Suprapubic skin (tissue), 4 donors: ENCODE data around the gene MYBPHL.

ENCODE experiments used
- CTCF ChIP-seq, 2 donors: fragments of 200-600 bp in 1 of 2; fragments of 450-650 bp in 1 of 2; sonication (generic) in 1 of 2; IDR thresholded peaks; one replicate each; pipeline ENCODE4 v1.5.1; 2016 to 2019; ENCODE audit warnings: antibody characterized with exemption in 2 of 2, mild to moderate bottlenecking in 1 of 2, moderate library complexity in 1 of 2
- EP300 ChIP-seq: sonication (generic); formaldehyde crosslinking; IDR thresholded peaks from one replicate; pipeline ENCODE4 v1.6.1; 2017; ENCODE audit warnings: antibody characterized with exemption
- POLR2A ChIP-seq, 2 donors: fragments of 450-650 bp; IDR thresholded peaks; one replicate each; pipeline ENCODE4 v1.6.1; 2017; ENCODE audit warnings: antibody characterized with exemption in 2 of 2, mild to moderate bottlenecking in 2 of 2, moderate library complexity in 2 of 2
- POLR2AphosphoS5 ChIP-seq, 3 donors: sonication (generic); formaldehyde crosslinking; IDR thresholded peaks; one replicate each; pipeline ENCODE4 v1.6.1; 2017; ENCODE audit warnings: antibody characterized with exemption in 3 of 3

- TF ChIP-seq CTCF (IDR thresholded peaks at IDR 0.05): no peak
- no peak for TF ChIP-seq POLR2A (IDR thresholded peaks at IDR 0.05)
- no peak for TF ChIP-seq EP300
- no peak for TF ChIP-seq POLR2AphosphoS5 (IDR thresholded peaks at IDR 0.05)
Observed at GRCh38 chr1:109261578-109261977, 45.2 kb downstream of the MYBPHL start.
